ENCODE data around the gene PAX5.

The PAX5 gene

GRCh38 chr9:36847781-36848673, 186.0 kb downstream of the PAX5 start:
- no peak for DNase-seq

GRCh38 chr9:36846621-36847020, 187.4 kb downstream of the PAX5 start:
- DNase-seq = no peak

- no peak for DNase-seq
These were observed 188.2 kb downstream of the PAX5 start for GRCh38 chr9:36845844-36846243.

- no peak for DNase-seq
These were observed 189.1 kb downstream of the PAX5 start for GRCh38 chr9:36844961-36845360.

GRCh38 chr9:36843964-36844363, 190.1 kb downstream of the PAX5 start:
- no peak for DNase-seq

- no peak for DNase-seq
These were observed 191.2 kb downstream of the PAX5 start for GRCh38 chr9:36842560-36843530.

GRCh38 chr9:36840898-36841536, 193.1 kb downstream of the PAX5 start:
- no peak for DNase-seq

GRCh38 chr9:36839131-36839885, 194.8 kb downstream of the PAX5 start:
- DNase-seq = no peak

GRCh38 chr9:36837431-36838405, 196.3 kb downstream of the PAX5 start:
- DNase-seq = no peak

GRCh38 chr9:36836486-36836885, 197.6 kb downstream of the PAX5 start:
- DNase-seq = no peak

GRCh38 chr9:36835271-36835996, 198.6 kb downstream of the PAX5 start:
- no peak for DNase-seq

GRCh38 chr9:36834736-36835135, 199.3 kb downstream of the PAX5 start:
- no peak for DNase-seq

GRCh38 chr9:36833954-36834353, 200.1 kb downstream of the PAX5 start:
- no peak for DNase-seq

- DNase-seq = no peak
These were observed 201.8 kb downstream of the PAX5 start for GRCh38 chr9:36832164-36832795.

GRCh38 chr9:36831381-36832161, 202.5 kb downstream of the PAX5 start:
- DNase-seq = no peak

GRCh38 chr9:36828611-36829013, 205.5 kb downstream of the PAX5 start:
- no peak for DNase-seq

- no peak for DNase-seq
These were observed 206.5 kb downstream of the PAX5 start for GRCh38 chr9:36827593-36827992.

- DNase-seq = no peak
These were observed 207.5 kb downstream of the PAX5 start for GRCh38 chr9:36826581-36826980.

GRCh38 chr9:36825179-36825578, 208.9 kb downstream of the PAX5 start:
- no peak for DNase-seq
